DMS114 treated with DMSO at 0.1 percent for 48 hours (cell line): ENCODE results near the gene SMYD2.

Experiments used
- DNase-seq: peaks from one replicate; lab custom pipeline; 2025; ENCODE audit not compliant: unreplicated experiment; lab: John Stamatoyannopoulos, UW

SMYD2 gene

GRCh38 chr1:214281021-214281719 lies at the start of gene SMYD2:
SMYD2 (plus strand) TSS chr1:214281159; CDS start chr1:214281255, 96 bp downstream.
- DNase-seq: peak; percentile 20

DNA sequence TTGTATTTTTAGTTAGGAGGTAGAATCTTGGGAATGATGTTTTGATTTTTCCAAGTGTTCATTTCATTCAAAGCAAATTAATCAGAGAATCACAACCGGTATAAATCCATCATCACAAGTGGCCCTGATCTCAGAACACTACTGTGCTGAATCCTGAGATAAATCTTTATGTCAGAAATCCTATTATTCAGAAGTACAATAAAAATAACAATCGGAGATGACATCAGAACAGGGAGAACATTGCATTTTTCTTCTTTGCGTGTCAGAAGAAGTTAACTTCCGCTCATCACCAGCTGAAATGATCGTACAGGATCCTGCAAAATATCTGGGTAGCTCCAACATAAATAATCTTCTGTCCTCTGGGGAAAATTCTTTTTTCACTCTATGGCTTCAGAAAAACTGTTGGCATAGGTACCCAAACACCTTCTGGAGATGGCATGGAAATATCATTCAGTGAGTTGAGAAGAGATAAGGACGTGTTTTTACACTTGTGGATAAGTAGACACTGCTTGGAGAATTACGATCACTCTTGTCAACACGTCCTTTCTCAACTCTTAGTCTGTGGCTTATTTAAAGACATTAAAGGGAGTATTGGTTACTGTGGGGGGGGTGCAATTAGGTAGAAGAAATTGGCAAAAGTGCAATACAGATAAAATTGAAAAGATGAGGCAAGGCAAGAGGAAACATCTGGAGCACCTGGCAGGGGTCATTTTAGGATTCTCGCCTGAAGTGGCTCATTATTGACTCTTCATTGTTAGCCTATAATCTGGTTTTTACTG lies 46.9 kb upstream of the SMYD2 start:
- DNase-seq: no peak

DNA sequence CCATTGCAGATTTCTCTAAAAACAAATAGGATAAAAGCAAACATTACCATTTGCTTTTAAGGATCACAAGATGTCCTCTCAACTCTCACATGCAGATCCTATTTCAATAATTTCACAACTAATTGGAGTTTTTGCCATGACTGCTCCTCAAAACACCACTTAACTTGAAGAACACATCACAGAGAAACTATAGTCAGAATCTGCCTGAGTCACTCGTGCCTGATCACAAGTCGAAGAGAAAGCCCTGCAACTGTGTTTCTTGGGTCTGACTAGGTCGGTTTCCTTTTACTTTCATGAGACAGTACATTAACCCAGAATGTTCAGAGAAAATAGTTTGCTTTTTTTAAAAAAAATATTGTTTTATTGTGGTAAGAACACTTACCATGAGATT lies 46.3 kb upstream of the SMYD2 start:
- DNase-seq: no peak

- DNase-seq: no peak
Measured at GRCh38 chr1:214236477-214236876, 44.5 kb upstream of the SMYD2 start.

- DNase-seq: no peak
Measured at GRCh38 chr1:214241060-214241459, 39.9 kb upstream of the SMYD2 start.

DNA sequence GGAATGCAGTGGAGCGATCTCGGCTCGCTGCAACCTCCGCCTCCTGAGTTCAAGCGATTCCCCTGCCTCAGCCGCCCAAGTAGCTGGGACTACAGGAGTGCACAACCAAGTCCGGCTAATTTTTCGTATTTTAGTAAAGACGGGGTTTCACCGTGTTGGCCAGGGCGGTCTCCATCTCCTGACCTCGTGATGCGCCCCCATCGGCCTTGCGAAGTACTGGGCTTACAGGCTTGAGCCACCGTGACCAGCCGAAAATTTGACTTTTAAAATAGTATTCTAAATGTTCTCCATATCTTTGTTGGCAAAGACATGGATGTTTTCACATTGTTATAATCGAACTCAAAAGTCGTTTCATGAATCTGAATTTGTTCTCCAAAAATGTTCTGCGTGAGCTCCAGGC lies 36.7 kb upstream of the SMYD2 start:
- no peak for DNase-seq

GRCh38 chr1:214244841-214245240 lies 36.1 kb upstream of the SMYD2 start:
- DNase-seq: no peak

GRCh38 chr1:214247501-214248041 lies 33.4 kb upstream of the SMYD2 start:
- no peak for DNase-seq

DNA sequence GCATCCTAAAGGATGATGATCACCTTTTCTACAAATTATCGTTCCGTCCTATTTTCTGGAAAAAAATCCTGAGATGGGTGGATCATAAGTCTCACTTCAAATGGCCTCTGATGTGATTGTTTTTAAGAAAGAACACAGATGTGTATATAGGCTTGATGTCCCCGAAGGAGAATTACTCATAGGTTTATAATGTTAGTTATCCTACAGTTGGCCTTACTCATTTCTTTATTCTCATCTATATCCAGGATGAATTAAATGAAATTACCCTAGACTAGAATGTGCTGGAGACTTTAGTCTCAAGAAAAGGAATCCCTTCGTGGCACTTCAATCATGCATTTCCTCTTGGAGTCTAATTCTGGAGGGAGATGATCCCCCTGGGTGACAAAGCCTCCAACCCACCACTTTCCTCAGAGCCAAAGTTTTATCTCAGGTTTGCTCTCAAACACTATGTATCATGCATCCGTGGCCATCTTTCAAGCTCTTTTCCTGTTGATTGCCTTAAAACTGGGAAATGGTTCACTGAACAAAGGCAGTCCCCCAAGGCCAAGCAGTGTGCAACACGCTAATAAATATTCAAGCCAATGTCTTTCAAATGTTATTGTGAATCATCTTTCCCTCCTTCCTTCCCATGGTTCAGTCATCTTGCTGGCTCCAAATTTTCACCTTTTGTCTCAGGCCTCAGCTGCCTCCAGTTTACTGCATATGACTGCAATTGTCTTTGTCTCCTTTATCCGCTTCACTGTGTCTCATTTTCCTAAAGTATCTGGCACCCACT lies 32.5 kb upstream of the SMYD2 start:
- DNase-seq: no peak

- DNase-seq: no peak
Measured at GRCh38 chr1:214249651-214250050, 31.3 kb upstream of the SMYD2 start.

DNA sequence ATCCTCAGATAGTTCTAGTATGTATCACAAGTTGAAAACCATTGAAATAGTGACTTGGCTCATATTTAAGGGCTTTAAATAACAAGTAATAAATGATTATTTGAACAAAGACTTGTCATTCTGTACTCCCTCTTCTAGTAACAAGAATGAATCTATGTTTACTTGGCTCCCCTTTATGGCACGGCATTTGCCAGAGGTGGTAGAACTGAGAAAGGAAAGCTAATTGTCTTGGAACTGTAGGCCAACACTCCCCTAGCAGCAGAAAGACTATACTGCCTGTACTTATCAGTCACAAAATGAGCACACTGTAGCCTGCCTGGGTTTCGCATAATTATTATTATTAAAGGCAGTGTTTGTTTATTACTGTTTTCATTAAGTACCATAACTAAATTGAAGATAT lies 29.6 kb upstream of the SMYD2 start:
- DNase-seq: no peak

GRCh38 chr1:214255509-214255908 lies 25.4 kb upstream of the SMYD2 start:
- DNase-seq: no peak

DNA sequence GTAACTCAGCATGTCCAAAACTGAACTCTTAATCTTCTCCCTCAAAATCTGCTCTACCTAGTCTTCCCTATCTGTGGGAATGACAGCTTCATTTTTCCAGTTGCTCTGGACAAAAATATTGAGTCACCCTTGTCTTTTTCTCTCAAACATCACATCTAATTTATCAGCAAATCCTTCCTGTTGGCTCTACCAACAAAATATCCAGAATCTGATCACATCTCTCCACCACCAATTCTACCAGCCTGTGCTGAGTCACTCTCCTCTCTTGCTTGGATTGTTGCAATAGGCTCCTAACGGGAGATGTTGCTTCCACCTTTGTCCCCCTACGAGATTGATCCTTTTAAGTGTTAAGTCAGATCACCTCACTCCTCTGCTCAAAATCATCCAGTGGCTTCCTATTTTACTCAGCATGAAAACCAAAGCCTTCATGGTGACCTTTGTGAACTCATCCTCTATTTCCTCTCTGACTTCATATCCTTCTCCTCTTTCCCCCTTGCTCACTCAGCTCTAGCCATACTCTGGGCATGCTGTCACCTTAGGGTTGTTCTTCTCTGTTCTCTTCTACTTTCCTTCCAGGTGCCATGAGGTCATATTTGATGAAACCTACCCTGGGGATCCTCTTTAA lies 21.5 kb upstream of the SMYD2 start:
- DNase-seq: no peak

GRCh38 chr1:214260561-214261205 lies 20.3 kb upstream of the SMYD2 start:
- no peak for DNase-seq

- DNase-seq: peak; percentile 66
Measured at GRCh38 chr1:214261206-214262123, 19.5 kb upstream of the SMYD2 start.

- no peak for DNase-seq
Measured at GRCh38 chr1:214264196-214264595, 16.8 kb upstream of the SMYD2 start.

DNA sequence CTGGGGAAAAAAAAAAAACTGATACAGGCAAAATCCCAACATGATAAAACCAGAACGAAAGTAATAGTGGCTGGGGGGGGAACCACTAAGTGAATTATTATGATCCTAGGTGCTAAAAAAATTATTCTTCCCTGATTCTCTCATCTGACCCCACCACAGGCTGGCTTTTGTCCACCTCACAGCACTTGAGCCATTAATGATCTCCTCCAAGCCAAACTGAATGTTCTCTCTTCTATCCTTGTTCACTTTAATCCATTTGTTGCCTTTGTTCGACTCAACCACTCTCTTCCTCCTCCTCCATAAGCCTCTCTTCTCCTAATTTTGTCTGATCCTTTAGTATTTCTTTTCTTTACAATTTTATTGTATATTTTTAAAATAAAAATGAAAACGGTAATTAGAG lies 16.0 kb upstream of the SMYD2 start:
- DNase-seq: no peak

DNA sequence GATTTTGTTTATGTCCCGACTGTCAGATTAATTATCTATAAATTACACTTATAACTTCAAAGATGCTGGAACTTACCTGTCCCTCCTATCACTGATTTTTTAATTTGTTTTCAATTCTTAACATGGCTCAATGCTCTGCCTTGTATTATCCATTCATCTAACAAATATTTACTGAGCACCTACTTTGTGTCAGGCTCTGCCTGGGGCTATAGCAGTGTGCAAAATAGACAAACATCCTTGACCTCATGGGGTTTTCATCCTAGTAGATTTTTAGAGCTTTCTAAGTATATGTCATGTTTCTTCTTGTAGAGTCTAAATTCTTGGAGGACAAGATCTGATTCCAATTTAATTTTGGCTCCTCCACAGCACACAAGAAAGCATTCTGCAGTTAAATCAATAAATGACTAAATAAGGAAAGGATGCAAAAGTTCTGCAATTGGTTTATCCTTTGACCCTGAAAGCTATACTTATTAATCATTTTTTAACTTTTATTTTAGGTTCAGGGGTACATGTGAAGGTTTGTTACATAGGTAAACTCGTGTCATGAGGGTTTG lies 10.8 kb upstream of the SMYD2 start:
- DNase-seq: no peak

GRCh38 chr1:214271174-214271858 lies 9.6 kb upstream of the SMYD2 start:
- no peak for DNase-seq
